IMR-90 (cell line): ENCODE measurements around the gene SDCCAG8. TPM values are rescaled to one million over a fixed set of nuclear protein-coding genes. Genes with fewer than 3 reads are reported as not detected.
A peak's percentile ranks its signal among the peaks of the same experiment; 100 is the strongest.

Experiments used
- ATAC-seq: fragments of 200-7000 bp; cut with Tn5 transposase; 2 replicates; pipeline ENCODE4 v1.9.1; 2020; ENCODE audit warnings: low read depth, mild to moderate bottlenecking, moderate library complexity
- BruUV-seq: library from RNA; stranded (reverse); fragments of 400-500 nt; replicated peaks from 2 replicates; lab custom pipeline; 2021; lab: Mats Ljungman, UMichigan
- CTCF ChIA-PET: fragments of 300-600 bp; formaldehyde crosslinking; extraction: SDS; loops from one replicate; lab custom pipeline; 2021; ENCODE audit warnings: antibody characterized with exemption; lab: Yijun Ruan, JAX
- POLR2A ChIA-PET: fragments of 300-600 bp; sonication (Branson Sonifier 250); formaldehyde crosslinking; loops from one replicate; lab custom pipeline; 2022; ENCODE audit warnings: antibody characterized with exemption; ENCODE audit not compliant: unreplicated experiment; lab: Charles Lee
- DNase-seq: peaks from one replicate; pipeline ENCODE4 v3.0.0; 2013
- H2AFZ ChIP-seq: replicated peaks from 2 replicates; pipeline ENCODE3; 2013; ENCODE audit warnings: low read length, mild to moderate bottlenecking; ENCODE audit not compliant: poor library complexity
- H2AK5ac ChIP-seq: 2 replicates; pipeline ENCODE4 v1.6.1; 2013; ENCODE audit warnings: low read depth, low read length, inconsistent platforms
- H2AK9ac ChIP-seq: replicated peaks from 2 replicates; pipeline ENCODE3; 2013; ENCODE audit warnings: mild to moderate bottlenecking, low read depth, low read length, moderate library complexity; ENCODE audit not compliant: poor library complexity
- H2BK120ac ChIP-seq: 2 replicates; pipeline ENCODE4 v1.6.1; 2013; ENCODE audit warnings: low read depth, low read length, inconsistent platforms
- H2BK15ac ChIP-seq: 3 replicates; pipeline ENCODE4 v1.6.1; 2013; ENCODE audit warnings: low read depth, low read length, inconsistent platforms
- H2BK20ac ChIP-seq: 2 replicates; pipeline ENCODE4 v1.6.1; 2013; ENCODE audit warnings: low read depth, mild to moderate bottlenecking, inconsistent platforms, low read length, moderate library complexity
- H2BK5ac ChIP-seq: 2 replicates; pipeline ENCODE4 v1.6.1; 2013; ENCODE audit warnings: mild to moderate bottlenecking, low read depth, low read length, inconsistent platforms; ENCODE audit not compliant: poor library complexity, severe bottlenecking
- H3K14ac ChIP-seq: replicated peaks from 2 replicates; pipeline ENCODE4 v1.6.1; 2013; ENCODE audit warnings: low read depth, low read length, inconsistent platforms
- H3K18ac ChIP-seq: 2 replicates; pipeline ENCODE4 v1.6.1; 2013; ENCODE audit warnings: low read depth, low read length, control low read depth
- H3K23ac ChIP-seq: 2 replicates; pipeline ENCODE4 v1.6.1; 2013; ENCODE audit warnings: low read depth, low read length, inconsistent platforms
- H3K27ac ChIP-seq: 2 replicates; pipeline ENCODE4 v1.5.1; 2013; ENCODE audit warnings: mild to moderate bottlenecking, control low read depth, low read length; ENCODE audit not compliant: insufficient read depth
- H3K27me3 ChIP-seq: 2 replicates; pipeline ENCODE4 v1.6.1; 2013; ENCODE audit warnings: low read length; ENCODE audit not compliant: control insufficient read depth, insufficient read depth
- H3K36me3 ChIP-seq: 2 replicates; pipeline ENCODE4 v1.6.1; 2013; ENCODE audit warnings: low read length, mixed read lengths; ENCODE audit not compliant: control insufficient read depth, insufficient read depth
- H3K4ac ChIP-seq: 2 replicates; pipeline ENCODE4 v1.6.1; 2013; ENCODE audit warnings: low read depth, low read length, inconsistent platforms
- H3K4me1 ChIP-seq: 2 replicates; pipeline ENCODE4 v1.6.1; 2013; ENCODE audit warnings: low read length, mixed read lengths; ENCODE audit not compliant: control insufficient read depth, insufficient read depth
- H3K4me2 ChIP-seq: 2 replicates; pipeline ENCODE4 v1.6.1; 2013; ENCODE audit warnings: low read depth, mild to moderate bottlenecking, control low read depth, low read length, moderate library complexity
- H3K4me3 ChIP-seq: 2 replicates; pipeline ENCODE4 v1.5.1; 2013; ENCODE audit warnings: low read depth, mild to moderate bottlenecking, control low read depth, low read length, moderate library complexity; ENCODE audit not compliant: insufficient read depth
- H3K56ac ChIP-seq: 2 replicates; pipeline ENCODE4 v1.6.1; 2013; ENCODE audit warnings: low read length, inconsistent platforms; ENCODE audit not compliant: insufficient read depth; ENCODE audit errors: extremely low read depth
- H3K79me1 ChIP-seq, 2 experiments: 2 replicates each; pipeline ENCODE4 v1.6.1; 2013; ENCODE audit warnings: low read length in 2 of 2, inconsistent platforms in 1 of 2, low read depth in 1 of 2
- H3K9ac ChIP-seq: 2 replicates; pipeline ENCODE4 v1.6.1; 2013; ENCODE audit warnings: low read depth, low read length, control low read depth
- H3K9me1 ChIP-seq: 2 replicates; pipeline ENCODE4 v1.6.1; 2013; ENCODE audit warnings: low read length, inconsistent platforms; ENCODE audit not compliant: insufficient read depth
- H3K9me3 ChIP-seq: 2 replicates; pipeline ENCODE4 v1.6.1; 2013; ENCODE audit warnings: low read length; ENCODE audit not compliant: control insufficient read depth, insufficient read depth
- H4K20me1 ChIP-seq: 2 replicates; pipeline ENCODE4 v1.6.1; 2013; ENCODE audit warnings: low read length, inconsistent platforms; ENCODE audit not compliant: insufficient read depth
- H4K5ac ChIP-seq: 2 replicates; pipeline ENCODE4 v1.6.1; 2013; ENCODE audit warnings: mild to moderate bottlenecking, low read depth, low read length, control low read depth
- H4K8ac ChIP-seq, 2 experiments: 2 replicates each; pipeline ENCODE4 v1.6.1; 2013; ENCODE audit warnings: low read depth in 2 of 2, low read length in 2 of 2, control low read depth in 1 of 2, inconsistent platforms in 1 of 2
- H4K91ac ChIP-seq: 2 replicates; pipeline ENCODE4 v1.6.1; 2013; ENCODE audit warnings: low read depth, low read length, inconsistent platforms; ENCODE audit not compliant: insufficient read depth
- CEBPB ChIP-seq: IDR thresholded peaks from 2 replicates; pipeline ENCODE4 v1.6.1; 2012; ENCODE audit warnings: low read depth, low read length, improper control_type of control experiment
- USF2 ChIP-seq: fragments of 150-350 bp; IDR thresholded peaks from 2 replicates; pipeline ENCODE4 v1.6.1; 2017; ENCODE audit warnings: mild to moderate bottlenecking, antibody characterized with exemption, low read length, low read depth
- WGBS, 2 experiments: methylation state at CpG; one replicate each; pipeline versions ENCODE4 v1.1.5 to v1.1.7; 2013; ENCODE audit warnings: missing lambda C conversion rate in 2 of 2; ENCODE audit not compliant: insufficient read length in 1 of 2; ENCODE audit errors: extremely low coverage in 2 of 2; 5-methylcytosine and 5-hydroxymethylcytosine counted together
- dilution Hi-C: fragments of 300-500 bp; cut with HindIII; formaldehyde crosslinking; loops from one replicate; pipeline ENCODE4 v1.14.3; 2018; ENCODE audit warnings: low sequenced_read_pairs; ENCODE audit not compliant: unreplicated experiment
- in situ Hi-C: fragments of 300-500 bp; cut with MboI; formaldehyde crosslinking; loops from 3 replicates; pipeline ENCODE4 v1.14.3; 2019; ENCODE audit warnings: low sequenced_read_pairs, inconsistent platforms, mixed read lengths
- intact Hi-C: fragments of 100-400 bp; cut with micrococcal nuclease; formaldehyde crosslinking; loops from 2 replicates; pipeline ENCODE4 v1.10.0; 2022
- polyA plus RNA-seq, 3 experiments: library from polyadenylated mRNA; depleted of rRNA; stranded (reverse); fragments of >200 nt; gene quantifications; 2 replicates each; pipeline ENCODE4 v1.2.3, GENCODE V29; 2012; ENCODE audit warnings: low replicate concordance in 1 of 3
- total RNA-seq: library from RNA; depleted of rRNA; stranded (reverse); fragments of >200 nt; gene quantifications from 2 replicates; pipeline ENCODE4 v1.2.3, GENCODE V29; 2012

The SDCCAG8 gene
- total and polyA plus RNA-seq, 2 of the 4 experiments (the other 2 are of a cell fraction), result 25.2 to 46.8 TPM

DNA sequence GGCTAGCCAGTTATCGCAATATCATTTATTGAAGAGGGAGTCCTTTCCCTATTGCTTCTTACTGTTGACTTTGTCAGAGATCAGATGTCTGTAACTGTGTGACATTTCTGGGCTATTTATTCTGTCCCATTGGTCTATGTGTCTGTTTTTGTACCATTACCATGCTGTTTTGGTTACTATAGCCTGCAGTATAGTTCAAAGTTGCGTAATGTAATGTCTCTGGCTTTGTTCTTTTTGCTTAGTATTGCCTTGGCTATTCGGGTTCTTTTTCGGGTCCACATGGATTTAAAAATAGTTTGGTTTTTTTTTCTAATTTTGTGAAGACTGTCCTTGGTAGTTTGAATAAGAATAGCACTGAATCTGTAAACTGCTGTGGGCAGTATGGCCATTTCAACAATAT, 273.7 kb downstream of the SDCCAG8 start:
- Histone ChIP-seq H2AFZ (no peak overlapping the region), H3K14ac (no peak overlapping the region), H3K4me3 (no peak overlapping the region), H4K91ac (no peak overlapping the region), H3K27me3 (no peaks in the 10 kb centered on the region), H3K4me1 (peaks cover 3% of the 10 kb centered on the region), H3K9me3 (no peaks in the 10 kb centered on the region), H2BK15ac (no peak overlapping the region), H3K27ac (no peak overlapping the region), H3K18ac (no peak overlapping the region), H2BK120ac (no peak overlapping the region), H4K8ac (no peak overlapping the region), H3K9ac (no peak overlapping the region), H3K4me2 (no peak overlapping the region), H2AK9ac (no peak overlapping the region), H3K56ac (no peak overlapping the region), H2BK20ac (no peak overlapping the region), H2AK5ac (no peak overlapping the region), H3K23ac (no peak overlapping the region), H3K9me1 (peaks cover 3% of the 10 kb centered on the region; the same call in 1 of the 2 replicates), H3K36me3 (peaks cover 4% of the 10 kb centered on the region; the same call in 1 of the 2 replicates), H3K4ac (no peak overlapping the region), H4K20me1 (peaks cover 3% of the 10 kb centered on the region; the same call in 1 of the 2 replicates), H3K79me1 (peaks cover 6 to 8% of the 10 kb centered on the region in 2 experiments; a peak in 3 of 4 replicates), H2BK5ac (no peak overlapping the region), H4K5ac (no peak overlapping the region)
- no CpG with 5 or more reads among the region's 4 CpGs for WGBS, 2 experiments
- intact Hi-C loops, result no loop called here
- in situ Hi-C loops, result no loop called here
- no peak for DNase-seq
- ChIA-PET CTCF (interaction anchor here (0.7 kb wide), 1 partner anchor 11 kb away, joined by 3 read pairs; no protein-coding TSS in a partner anchor), POLR2A (no interaction called here)
- no peak for ATAC-seq
- TF ChIP-seq CEBPB, result peak; percentile 77
- TF ChIP-seq USF2, result no peak
- no TSS peak for BruUV-seq
- dilution Hi-C loops, result no loop called here
